WTC11 (cell line): ENCODE results near the gene CDH22. TPM values are rescaled to one million over a fixed set of nuclear protein-coding genes. Genes with fewer than 3 reads are reported as not detected.

ENCODE experiments used
- ATAC-seq: fragments of 200-7000 bp; cut with Tn5 transposase; 2 replicates; pipeline ENCODE4 v1.10.0; 2021; ENCODE audit warnings: mild to moderate bottlenecking, moderate library complexity
- CTCF ChIA-PET: fragments of 300-600 bp; sonication (Branson Sonifier 250); formaldehyde crosslinking; loops from one replicate; lab custom pipeline; 2021; ENCODE audit warnings: antibody characterized with exemption; lab: Charles Lee
- POLR2A ChIA-PET: fragments of 350-600 bp; sonication (Branson Sonifier 250); formaldehyde crosslinking; loops from one replicate; lab custom pipeline; 2021; ENCODE audit warnings: antibody characterized with exemption; lab: Charles Lee
- DNase-seq: peaks from one replicate; pipeline ENCODE4 v3.0.0; 2021; ENCODE audit warnings: low spot score
- H3K27ac Mint-ChIP-seq: 2 replicates; pipeline ENCODE4 v1.8.0; 2021; ENCODE audit warnings: mixed read lengths
- H3K27me3 Mint-ChIP-seq: 2 replicates; pipeline ENCODE4 v1.8.0; 2021; ENCODE audit warnings: low read depth, mild to moderate bottlenecking, moderate library complexity, mixed read lengths
- H3K36me3 Mint-ChIP-seq: 2 replicates; pipeline ENCODE4 v1.8.0; 2021; ENCODE audit warnings: mixed read lengths
- H3K4me1 Mint-ChIP-seq: 2 replicates; pipeline ENCODE4 v1.8.0; 2022; ENCODE audit warnings: mixed read lengths
- H3K4me3 Mint-ChIP-seq: 2 replicates; pipeline ENCODE4 v1.8.0; 2021; ENCODE audit warnings: mild to moderate bottlenecking, moderate library complexity, mixed read lengths
- H3K9me3 Mint-ChIP-seq: 2 replicates; pipeline ENCODE4 v1.8.0; 2021; ENCODE audit warnings: mixed read lengths
- AFF4 ChIP-seq: sonication (generic); formaldehyde crosslinking; IDR thresholded peaks from 2 replicates; pipeline ENCODE4 v1.8.1; 2023; ENCODE audit warnings: mild to moderate bottlenecking, missing genetic modification reagents, borderline replicate concordance
- ATF1 ChIP-seq: sonication (generic); formaldehyde crosslinking; IDR thresholded peaks from 2 replicates; pipeline ENCODE4 v1.8.1; 2023; ENCODE audit warnings: mild to moderate bottlenecking, moderate library complexity, missing genetic modification reagents
- ATF2 ChIP-seq: sonication (generic); formaldehyde crosslinking; IDR thresholded peaks from 2 replicates; pipeline ENCODE4 v1.8.1; 2022; ENCODE audit warnings: low read depth, missing genetic modification reagents, borderline replicate concordance
- CDX4 ChIP-seq: fragments of 250-450 bp; sonication (Bioruptor Pico); IDR thresholded peaks from 2 replicates; pipeline ENCODE4 v1.9.0; 2021; ENCODE audit warnings: moderate library complexity, mild to moderate bottlenecking, inconsistent platforms, borderline replicate concordance
- E2F1 ChIP-seq: sonication (generic); formaldehyde crosslinking; IDR thresholded peaks from 2 replicates; pipeline ENCODE4 v1.8.0; 2022; ENCODE audit warnings: mild to moderate bottlenecking, missing genetic modification reagents
- E2F4 ChIP-seq: sonication (generic); formaldehyde crosslinking; IDR thresholded peaks from 2 replicates; pipeline ENCODE4 v1.8.1; 2022; ENCODE audit warnings: low read depth, mild to moderate bottlenecking, moderate library complexity, missing genetic modification reagents, borderline replicate concordance
- EMX1 ChIP-seq: fragments of 250-450 bp; sonication (Bioruptor Pico); IDR thresholded peaks from 2 replicates; pipeline ENCODE4 v1.8.0; 2021; ENCODE audit warnings: mild to moderate bottlenecking
- ESRRA ChIP-seq: sonication (generic); formaldehyde crosslinking; IDR thresholded peaks from 2 replicates; pipeline ENCODE4 v1.8.1; 2022; ENCODE audit warnings: mild to moderate bottlenecking, missing genetic modification reagents, borderline replicate concordance
- FOXJ3 ChIP-seq: sonication (generic); formaldehyde crosslinking; IDR thresholded peaks from 2 replicates; pipeline ENCODE4 v1.9.0; 2021; ENCODE audit warnings: missing genetic modification reagents, mild to moderate bottlenecking, borderline replicate concordance
- FOXP4 ChIP-seq: sonication (generic); formaldehyde crosslinking; IDR thresholded peaks from 2 replicates; pipeline ENCODE4 v1.8.0; 2022; ENCODE audit warnings: mild to moderate bottlenecking, missing genetic modification reagents
- JAZF1 ChIP-seq: fragments of 250-450 bp; sonication (Bioruptor Pico); IDR thresholded peaks from 2 replicates; pipeline ENCODE4 v1.9.0; 2021; ENCODE audit warnings: moderate library complexity, mild to moderate bottlenecking, inconsistent platforms
- MAX ChIP-seq: sonication (generic); formaldehyde crosslinking; IDR thresholded peaks from 2 replicates; pipeline ENCODE4 v1.8.0; 2022; ENCODE audit warnings: mild to moderate bottlenecking, missing genetic modification reagents
- NFE2L1 ChIP-seq: sonication (generic); formaldehyde crosslinking; IDR thresholded peaks from 2 replicates; pipeline ENCODE4 v1.8.1; 2023; ENCODE audit warnings: missing genetic modification reagents
- NR3C1 ChIP-seq: sonication (generic); formaldehyde crosslinking; conservative IDR thresholded peaks from 2 replicates; pipeline ENCODE4 v1.8.1; 2023; ENCODE audit warnings: low read depth, mild to moderate bottlenecking, missing genetic modification reagents
- SP1 ChIP-seq: sonication (generic); formaldehyde crosslinking; conservative IDR thresholded peaks from 2 replicates; pipeline ENCODE4 v1.8.1; 2022; ENCODE audit warnings: missing genetic modification reagents
- TEAD4 ChIP-seq: sonication (generic); formaldehyde crosslinking; IDR thresholded peaks from 2 replicates; pipeline ENCODE4 v1.8.0; 2022; ENCODE audit warnings: mild to moderate bottlenecking, missing genetic modification reagents
- USF1 ChIP-seq: sonication (generic); formaldehyde crosslinking; IDR thresholded peaks from 2 replicates; pipeline ENCODE4 v1.8.0; 2022; ENCODE audit warnings: mild to moderate bottlenecking, missing genetic modification reagents
- ZMAT4 ChIP-seq: fragments of 250-450 bp; sonication (Bioruptor Pico); IDR thresholded peaks from 2 replicates; pipeline ENCODE4 v1.9.0; 2021; ENCODE audit warnings: mild to moderate bottlenecking
- ZNF219 ChIP-seq: sonication (generic); formaldehyde crosslinking; IDR thresholded peaks from 2 replicates; pipeline ENCODE4 v1.8.0; 2023; ENCODE audit warnings: missing genetic modification reagents, mild to moderate bottlenecking, borderline replicate concordance
- ZNF232 ChIP-seq: sonication (generic); formaldehyde crosslinking; IDR thresholded peaks from 2 replicates; pipeline ENCODE4 v1.8.0; 2022; ENCODE audit warnings: mild to moderate bottlenecking, missing genetic modification reagents
- ZNF423 ChIP-seq: fragments of 250-450 bp; sonication (Bioruptor Pico); IDR thresholded peaks from 2 replicates; pipeline ENCODE4 v2.1.2; 2022; ENCODE audit warnings: mild to moderate bottlenecking, moderate library complexity
- total RNA-seq: library from RNA; stranded (reverse); gene quantifications from 3 replicates; pipeline ENCODE4 v1.2.3, GENCODE V29; 2021

CDH22 gene
- total RNA-seq, 1 experiment from 2014 or later: 0.13 TPM

- TF ChIP-seq MAX (CRISPR knock-in tag) (no peak), ZNF232 (no peak), FOXJ3 (CRISPR knock-in tag) (no peak), USF1 (CRISPR knock-in tag) (no peak), AFF4 (CRISPR knock-in tag) (no peak), ZMAT4 (CRISPR knock-in tag) (no peak), ATF1 (CRISPR knock-in tag) (no peak), EMX1 (CRISPR knock-in tag) (no peak), ESRRA (CRISPR knock-in tag) (no peak), ZNF423 (CRISPR knock-in tag) (no peak), E2F1 (CRISPR knock-in tag) (no peak)
These were observed 3.9 kb downstream of the CDH22 start (continued) for GRCh38 chr20:46304361-46304760.

GRCh38 chr20:46303176-46303956 is 4.9 kb downstream of the CDH22 start:
- peaks cover 35% of the 10 kb centered on the region for H3K27me3 Mint-ChIP-seq

GRCh38 chr20:46302106-46302505 is 6.2 kb downstream of the CDH22 start:
- no peak overlapping the region for H3K4me3 Mint-ChIP-seq
- ATAC-seq (no peak), DNase-seq (no peak)
- ChIA-PET CTCF (interaction anchor here (0.6 to 2.6 kb wide), 4 partner anchors 45 to 186 kb away, joined by 3 to 7 read pairs (median 4); no protein-coding TSS in a partner anchor), POLR2A (no interaction called here)
- H3K27me3 Mint-ChIP-seq: peaks cover 28% of the 10 kb centered on the region
- no peak overlapping the region for H3K27ac Mint-ChIP-seq
- H3K4me1 Mint-ChIP-seq: no peaks in the 10 kb centered on the region
- H3K9me3 Mint-ChIP-seq: no peaks in the 10 kb centered on the region
- H3K36me3 Mint-ChIP-seq: no peaks in the 10 kb centered on the region
- TF ChIP-seq FOXP4 (CRISPR knock-in tag) (no peak), CDX4 (CRISPR knock-in tag) (no peak), ATF2 (CRISPR knock-in tag) (no peak), TEAD4 (no peak), NR3C1 (no peak), SP1 (CRISPR knock-in tag) (no peak), NFE2L1 (CRISPR knock-in tag) (no peak)

More at GRCh38 chr20:46303176-46303956, 4.9 kb downstream of the CDH22 start:
- Mint-ChIP-seq H3K4me1 (no peaks in the 10 kb centered on the region), H3K36me3 (no peaks in the 10 kb centered on the region)
- DNase-seq: no peak
- CTCF ChIA-PET: interaction anchor here (1.3 to 2.6 kb wide), 2 partner anchors 46 to 175 kb away, joined by 4 to 7 read pairs; no protein-coding TSS in a partner anchor
- no peak for TF ChIP-seq JAZF1
- no peak for TF ChIP-seq E2F4 (CRISPR knock-in tag)
- TF ChIP-seq ZNF219: no peak
- TF ChIP-seq, all 79 proteins: peak for 0
- POLR2A ChIA-PET: no interaction called here
- no peaks in the 10 kb centered on the region for H3K9me3 Mint-ChIP-seq
- no peak overlapping the region for H3K27ac Mint-ChIP-seq
- no peak for ATAC-seq
- no peak overlapping the region for H3K4me3 Mint-ChIP-seq
